GM18519 (cell line): ENCODE data around the gene GPR3.
"Not testable (repeated sequence)": the region's sequence is repeated elsewhere in the genome, so short reads cannot be mapped to it uniquely, and the experiment has no call there.

Experiments
- ATAC-seq: cut with Tn5 transposase; IDR thresholded peaks from one replicate; pipeline ENCODE4 v1.9.1; 2021; ENCODE audit warnings: mild to moderate bottlenecking, moderate library complexity; ENCODE audit not compliant: unreplicated experiment, low FRiP score

Gene GPR3

GRCh38 chr1:27398405-27399149 is 6.2 kb downstream of the GPR3 start:
- ATAC-seq: no peak

GRCh38 chr1:27399251-27400025 is 7.0 kb downstream of the GPR3 start:
- no peak for ATAC-seq

GRCh38 chr1:27400082-27400962 is 7.9 kb downstream of the GPR3 start:
- no peak for ATAC-seq

- ATAC-seq: no peak
These were observed 8.5 kb downstream of the GPR3 start for GRCh38 chr1:27400963-27401341.

- ATAC-seq: no peak
These were observed 9.9 kb downstream of the GPR3 start for GRCh38 chr1:27402349-27402754.

GRCh38 chr1:27403065-27403726 is 10.8 kb downstream of the GPR3 start:
- ATAC-seq: no peak

GRCh38 chr1:27403931-27404330 is 11.5 kb downstream of the GPR3 start:
- ATAC-seq: no peak

GRCh38 chr1:27405074-27405473 is 12.7 kb downstream of the GPR3 start:
- ATAC-seq: no peak

GRCh38 chr1:27405598-27406361 is 13.4 kb downstream of the GPR3 start:
- ATAC-seq: not testable (repeated sequence)

GRCh38 chr1:27406362-27406680 is 13.9 kb downstream of the GPR3 start:
- no peak for ATAC-seq

- not testable (repeated sequence) for ATAC-seq
These were observed 14.4 kb downstream of the GPR3 start for GRCh38 chr1:27406791-27407190.

GRCh38 chr1:27408151-27408550 is 15.7 kb downstream of the GPR3 start:
- no peak for ATAC-seq

- no peak for ATAC-seq
These were observed 17.2 kb downstream of the GPR3 start for GRCh38 chr1:27409669-27410068.

GRCh38 chr1:27410709-27411108 is 18.3 kb downstream of the GPR3 start:
- no peak for ATAC-seq

- no peak for ATAC-seq
These were observed 20.1 kb downstream of the GPR3 start for GRCh38 chr1:27412502-27412901.

- ATAC-seq: no peak
These were observed 20.6 kb downstream of the GPR3 start for GRCh38 chr1:27413004-27413403.

GRCh38 chr1:27414091-27414490 is 21.7 kb downstream of the GPR3 start:
- no peak for ATAC-seq

- no peak for ATAC-seq
These were observed 24.1 kb downstream of the GPR3 start for GRCh38 chr1:27416387-27417111.

- ATAC-seq: no peak
These were observed 25.3 kb downstream of the GPR3 start for GRCh38 chr1:27417713-27418112.
